Ishikawa (cell line): ENCODE measurements around the gene TCTN2.

ENCODE experiments used
- CEBPB ChIP-seq: IDR thresholded peaks from 2 replicates; pipeline ENCODE4 v1.6.1; 2012
- CREB1 ChIP-seq: IDR thresholded peaks from 2 replicates; pipeline ENCODE4 v1.6.1; 2012; ENCODE audit warnings: low read depth
- EGR1 ChIP-seq: IDR thresholded peaks from 2 replicates; pipeline ENCODE4 v1.6.1; 2012
- EP300 ChIP-seq: IDR thresholded peaks from 2 replicates; pipeline ENCODE4 v1.6.1; 2012; ENCODE audit warnings: borderline replicate concordance
- FOXM1 ChIP-seq: IDR thresholded peaks from 2 replicates; pipeline ENCODE4 v1.6.1; 2012; ENCODE audit warnings: low read depth, borderline replicate concordance
- NFIC ChIP-seq: IDR thresholded peaks from 2 replicates; pipeline ENCODE4 v1.6.1; 2012
- RAD21 ChIP-seq: IDR thresholded peaks from 2 replicates; pipeline ENCODE4 v1.6.1; 2012; ENCODE audit warnings: low read depth
- TAF1 ChIP-seq: IDR thresholded peaks from 2 replicates; pipeline ENCODE4 v1.6.1; 2012; ENCODE audit warnings: low read depth, mild to moderate bottlenecking
- TCF12 ChIP-seq: IDR thresholded peaks from 2 replicates; pipeline ENCODE4 v1.6.1; 2012; ENCODE audit warnings: low read depth
- TEAD4 ChIP-seq: IDR thresholded peaks from 2 replicates; pipeline ENCODE4 v1.6.1; 2012
- YY1 ChIP-seq: IDR thresholded peaks from 2 replicates; pipeline ENCODE4 v1.6.1; 2012; ENCODE audit warnings: low read depth
- ZBTB7A ChIP-seq: IDR thresholded peaks from 2 replicates; pipeline ENCODE4 v1.6.1; 2012; ENCODE audit warnings: low read depth
- TF ChIP-seq, protein P1 (sequence below): IDR thresholded peaks from 2 replicates; pipeline ENCODE4 v1.6.1; 2012
- TF ChIP-seq, protein P2 (sequence below): IDR thresholded peaks from 2 replicates; pipeline ENCODE4 v1.6.1; 2012; ENCODE audit warnings: low read depth, mild to moderate bottlenecking
- TF ChIP-seq, protein P3 (sequence below): IDR thresholded peaks from 2 replicates; pipeline ENCODE4 v1.6.1; 2012

Gene TCTN2

DNA sequence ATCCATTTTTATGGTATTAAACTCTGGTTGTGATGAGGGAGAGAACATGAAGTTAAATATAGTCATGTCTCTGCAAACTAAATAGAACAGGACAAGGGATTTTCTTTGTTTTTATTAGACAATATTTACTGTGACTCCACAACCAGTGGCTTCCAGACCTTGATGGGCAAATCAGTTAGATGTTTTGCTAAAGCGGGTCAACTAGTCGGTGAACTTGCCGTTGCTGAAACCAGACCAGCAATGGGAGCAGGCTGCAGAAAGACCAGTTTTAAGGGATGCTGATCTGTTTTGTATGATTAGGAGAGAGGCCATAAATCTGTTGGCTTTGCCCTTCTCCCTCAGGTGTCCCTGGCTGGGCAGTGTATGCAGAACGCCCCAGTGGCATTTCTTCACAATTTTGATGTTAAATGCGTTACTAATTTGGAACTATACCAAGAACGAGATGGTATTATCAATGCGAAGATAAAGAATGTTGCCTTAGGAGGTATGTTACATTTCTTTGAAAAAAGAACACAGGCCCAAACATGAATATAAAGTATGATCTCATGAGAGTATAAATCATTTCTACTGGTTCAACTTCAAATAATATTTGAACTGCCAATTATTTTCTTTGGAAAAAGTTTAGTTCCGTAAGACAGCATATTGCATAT, 19.4 kb downstream of the TCTN2 start:
- TF ChIP-seq EP300 (no peak), TAF1 (no peak), ZBTB7A (no peak), NFIC (no peak), EGR1 (no peak), CEBPB (no peak), CREB1 (no peak), FOXM1 (no peak), TCF12 (no peak), TEAD4 (no peak), YY1 (no peak)
- TF ChIP-seq, protein P1, sequence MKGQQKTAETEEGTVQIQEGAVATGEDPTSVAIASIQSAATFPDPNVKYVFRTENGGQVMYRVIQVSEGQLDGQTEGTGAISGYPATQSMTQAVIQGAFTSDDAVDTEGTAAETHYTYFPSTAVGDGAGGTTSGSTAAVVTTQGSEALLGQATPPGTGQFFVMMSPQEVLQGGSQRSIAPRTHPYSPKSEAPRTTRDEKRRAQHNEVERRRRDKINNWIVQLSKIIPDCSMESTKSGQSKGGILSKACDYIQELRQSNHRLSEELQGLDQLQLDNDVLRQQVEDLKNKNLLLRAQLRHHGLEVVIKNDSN, result no peak
- TF ChIP-seq, protein P2, sequence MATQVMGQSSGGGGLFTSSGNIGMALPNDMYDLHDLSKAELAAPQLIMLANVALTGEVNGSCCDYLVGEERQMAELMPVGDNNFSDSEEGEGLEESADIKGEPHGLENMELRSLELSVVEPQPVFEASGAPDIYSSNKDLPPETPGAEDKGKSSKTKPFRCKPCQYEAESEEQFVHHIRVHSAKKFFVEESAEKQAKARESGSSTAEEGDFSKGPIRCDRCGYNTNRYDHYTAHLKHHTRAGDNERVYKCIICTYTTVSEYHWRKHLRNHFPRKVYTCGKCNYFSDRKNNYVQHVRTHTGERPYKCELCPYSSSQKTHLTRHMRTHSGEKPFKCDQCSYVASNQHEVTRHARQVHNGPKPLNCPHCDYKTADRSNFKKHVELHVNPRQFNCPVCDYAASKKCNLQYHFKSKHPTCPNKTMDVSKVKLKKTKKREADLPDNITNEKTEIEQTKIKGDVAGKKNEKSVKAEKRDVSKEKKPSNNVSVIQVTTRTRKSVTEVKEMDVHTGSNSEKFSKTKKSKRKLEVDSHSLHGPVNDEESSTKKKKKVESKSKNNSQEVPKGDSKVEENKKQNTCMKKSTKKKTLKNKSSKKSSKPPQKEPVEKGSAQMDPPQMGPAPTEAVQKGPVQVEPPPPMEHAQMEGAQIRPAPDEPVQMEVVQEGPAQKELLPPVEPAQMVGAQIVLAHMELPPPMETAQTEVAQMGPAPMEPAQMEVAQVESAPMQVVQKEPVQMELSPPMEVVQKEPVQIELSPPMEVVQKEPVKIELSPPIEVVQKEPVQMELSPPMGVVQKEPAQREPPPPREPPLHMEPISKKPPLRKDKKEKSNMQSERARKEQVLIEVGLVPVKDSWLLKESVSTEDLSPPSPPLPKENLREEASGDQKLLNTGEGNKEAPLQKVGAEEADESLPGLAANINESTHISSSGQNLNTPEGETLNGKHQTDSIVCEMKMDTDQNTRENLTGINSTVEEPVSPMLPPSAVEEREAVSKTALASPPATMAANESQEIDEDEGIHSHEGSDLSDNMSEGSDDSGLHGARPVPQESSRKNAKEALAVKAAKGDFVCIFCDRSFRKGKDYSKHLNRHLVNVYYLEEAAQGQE, result no peak
- TF ChIP-seq, protein P3, sequence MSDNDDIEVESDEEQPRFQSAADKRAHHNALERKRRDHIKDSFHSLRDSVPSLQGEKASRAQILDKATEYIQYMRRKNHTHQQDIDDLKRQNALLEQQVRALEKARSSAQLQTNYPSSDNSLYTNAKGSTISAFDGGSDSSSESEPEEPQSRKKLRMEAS, result no peak

DNA sequence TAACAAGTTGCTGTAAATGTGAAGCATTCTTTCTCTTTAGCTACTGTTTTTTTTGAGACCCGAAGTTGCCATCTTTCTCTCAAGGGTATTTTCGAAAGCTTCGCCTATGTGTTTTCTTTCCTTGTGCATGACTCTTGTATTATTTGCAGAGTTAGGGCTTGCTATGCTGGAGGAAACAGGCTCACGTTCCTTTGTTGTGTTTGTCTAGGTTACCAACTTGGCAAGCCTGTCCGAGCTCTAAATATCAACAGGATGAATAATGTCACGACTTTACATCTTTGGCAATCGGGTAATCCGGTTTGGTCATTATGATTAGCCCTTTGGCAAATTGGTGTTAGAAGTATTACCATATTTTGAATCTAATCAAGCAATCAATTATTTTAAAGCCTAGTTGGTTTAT, 25.3 kb downstream of the TCTN2 start:
- no peak for TF ChIP-seq RAD21
- TF ChIP-seq, protein P3, result no peak
- no peak for TF ChIP-seq EP300
- TF ChIP-seq FOXM1, result no peak
- no peak for TF ChIP-seq CREB1
- TF ChIP-seq TEAD4, result no peak
- TF ChIP-seq ZBTB7A, result no peak
- no peak for TF ChIP-seq NFIC
- TF ChIP-seq YY1, result no peak
- TF ChIP-seq TCF12, result no peak
- TF ChIP-seq EGR1, result no peak
- no peak for TF ChIP-seq TAF1
- TF ChIP-seq CEBPB, result no peak

DNA sequence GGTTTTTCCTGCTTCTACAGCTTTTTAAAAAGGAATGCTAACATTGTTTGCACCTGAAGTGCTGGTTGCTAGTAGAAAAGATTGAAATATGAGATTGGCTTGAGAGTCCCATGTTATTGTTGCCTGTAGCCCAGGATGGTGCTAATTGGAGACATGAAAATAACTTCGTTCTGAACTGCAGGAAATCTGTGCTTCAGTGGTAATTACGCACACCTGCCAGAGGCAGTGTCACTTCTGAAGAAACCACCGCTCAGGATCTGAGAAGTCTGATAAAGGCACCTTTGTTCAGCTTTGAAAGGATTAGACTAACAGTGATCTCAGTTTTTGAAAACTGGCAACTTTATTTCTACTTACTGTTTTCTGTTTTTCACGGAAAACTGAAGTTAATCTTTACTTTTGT, 25.7 kb downstream of the TCTN2 start:
- TF ChIP-seq, protein P1, result no peak
- TF ChIP-seq EP300 (no peak), TEAD4 (no peak), EGR1 (no peak), TCF12 (no peak), TAF1 (no peak), YY1 (no peak), FOXM1 (no peak), CEBPB (no peak)
- TF ChIP-seq, protein P3, result no peak

DNA sequence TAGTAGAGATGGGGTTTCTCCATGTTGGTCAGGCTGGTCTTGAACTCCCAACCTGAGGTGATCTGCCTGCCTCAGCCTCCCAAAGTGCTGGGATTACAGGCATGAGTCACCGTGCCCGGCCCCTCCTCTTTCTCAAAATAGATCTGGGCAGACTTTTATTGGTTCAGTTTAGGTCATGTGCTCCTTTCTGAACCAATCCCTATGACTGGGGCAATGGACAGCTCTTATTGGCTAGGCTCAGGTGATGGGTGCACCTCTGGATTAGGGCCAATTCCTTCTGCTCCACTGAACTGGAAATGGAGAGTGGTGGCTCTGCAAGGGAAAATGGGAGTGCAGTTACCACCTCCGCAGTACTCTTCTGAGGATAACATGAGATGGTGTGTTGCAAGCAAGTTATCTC, 35.0 kb downstream of the TCTN2 start:
- TF ChIP-seq NFIC (peak; percentile 42; the same call in 1 of the 2 replicates), FOXM1 (no peak), TEAD4 (no peak), TAF1 (no peak), EGR1 (no peak)
- TF ChIP-seq, protein P2, result no peak
- TF ChIP-seq, protein P1, result peak; percentile 83

DNA sequence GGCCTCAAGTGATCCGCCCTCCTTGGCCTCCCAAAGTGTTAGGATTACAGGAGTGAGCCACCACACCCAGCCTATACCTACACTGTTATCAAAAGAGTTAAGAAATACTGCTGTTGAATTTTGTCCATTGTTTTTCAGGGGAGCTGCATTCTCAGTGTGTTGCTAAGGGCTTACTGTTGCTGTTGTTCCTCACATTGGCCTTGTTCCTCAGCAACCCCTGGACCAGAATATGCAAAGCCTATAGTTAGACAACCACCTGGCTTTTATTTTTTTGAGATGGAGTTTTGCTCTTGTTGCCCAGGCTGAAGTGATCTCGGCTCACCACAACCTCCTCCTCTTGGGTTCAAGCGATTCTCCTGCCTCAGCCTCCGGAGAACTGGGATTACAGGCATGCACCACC, 36.6 kb downstream of the TCTN2 start:
- TF ChIP-seq TCF12, result no peak
- no peak for TF ChIP-seq TAF1
- no peak for TF ChIP-seq CEBPB
- no peak for TF ChIP-seq NFIC
- no peak for TF ChIP-seq EP300
- TF ChIP-seq RAD21, result no peak
- no peak for TF ChIP-seq ZBTB7A
- TF ChIP-seq CREB1, result no peak
